GM12875 (cell line): ENCODE results near the gene MBOAT2.

Experiments used
- H3K4me3 ChIP-seq: one replicate; pipeline ENCODE4 v1.5.1; 2011; ENCODE audit warnings: low read depth, low read length, control low read depth
- CTCF ChIP-seq: IDR thresholded peaks from 2 replicates; pipeline ENCODE4 v1.5.1; 2011; ENCODE audit warnings: low read depth, mild to moderate bottlenecking, control low read depth, inconsistent platforms, low read length, moderate library complexity, borderline replicate concordance; ENCODE audit not compliant: insufficient read depth

MBOAT2 gene

GRCh38 chr2:8999797-9000196, 3.7 kb downstream of the MBOAT2 start:
- no peak overlapping the region for H3K4me3 ChIP-seq
- TF ChIP-seq CTCF, result no peak

GRCh38 chr2:8999102-8999446, 4.4 kb downstream of the MBOAT2 start:
- TF ChIP-seq CTCF, result no peak
- H3K4me3 ChIP-seq, result no peak overlapping the region

GRCh38 chr2:8998418-8999101, 4.9 kb downstream of the MBOAT2 start:
- no peak for TF ChIP-seq CTCF

GRCh38 chr2:8997631-8998030, 5.9 kb downstream of the MBOAT2 start:
- H3K4me3 ChIP-seq, result no peak overlapping the region
- TF ChIP-seq CTCF, result no peak

More at GRCh38 chr2:8998418-8999101, 4.9 kb downstream of the MBOAT2 start:
- no peak overlapping the region for H3K4me3 ChIP-seq

DNA sequence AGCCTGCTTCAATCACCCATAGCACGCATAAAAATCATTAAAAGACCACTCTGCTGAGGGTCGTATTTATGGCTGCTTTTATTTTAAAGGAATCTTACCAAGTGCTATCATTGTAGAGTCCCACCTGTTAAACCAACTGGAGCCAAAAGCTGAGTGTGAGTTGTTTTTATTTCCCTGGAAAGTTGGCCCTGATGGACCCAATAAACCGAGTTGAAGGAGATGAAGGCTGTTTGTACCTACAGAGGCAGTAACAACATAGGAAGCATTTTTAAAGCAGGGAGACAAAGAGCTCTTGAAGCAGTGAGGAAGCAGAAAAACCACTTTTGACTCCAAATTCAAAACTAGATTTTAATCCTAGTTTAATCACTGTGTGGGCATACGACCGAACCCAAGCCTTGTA, 6.4 kb downstream of the MBOAT2 start:
- TF ChIP-seq CTCF, result no peak
- no peak overlapping the region for H3K4me3 ChIP-seq

- no peak for TF ChIP-seq CTCF
- H3K4me3 ChIP-seq, result no peak overlapping the region
Observed at GRCh38 chr2:8996006-8996405, 7.5 kb downstream of the MBOAT2 start.

GRCh38 chr2:8994386-8994785, 9.1 kb downstream of the MBOAT2 start:
- TF ChIP-seq CTCF, result no peak
- H3K4me3 ChIP-seq, result no peak overlapping the region
